Prostate gland (tissue), 2 donors: ENCODE data around the gene CCDC92.

ENCODE experiments used
- POLR2A ChIP-seq: fragments of 450-650 bp; IDR thresholded peaks from one replicate; pipeline ENCODE4 v1.6.1; 2016; ENCODE audit warnings: antibody characterized with exemption, mild to moderate bottlenecking
- TF ChIP-seq, protein P1 (sequence below), 4 experiments: fragments of 200-600 bp in 2 of 4; fragments of 450-650 bp in 2 of 4; sonication (generic) in 2 of 4; IDR thresholded peaks; 1 replicate in 3 of 4; 2 replicates in 1 of 4; pipeline ENCODE4 v1.5.1; 2016 to 2019; ENCODE audit warnings: antibody characterized with exemption in 4 of 4, mild to moderate bottlenecking in 2 of 4, moderate library complexity in 2 of 4

GRCh38 chr12:123997908-123998307 lies 25.3 kb upstream of the CCDC92 start:
- TF ChIP-seq, protein P1, sequence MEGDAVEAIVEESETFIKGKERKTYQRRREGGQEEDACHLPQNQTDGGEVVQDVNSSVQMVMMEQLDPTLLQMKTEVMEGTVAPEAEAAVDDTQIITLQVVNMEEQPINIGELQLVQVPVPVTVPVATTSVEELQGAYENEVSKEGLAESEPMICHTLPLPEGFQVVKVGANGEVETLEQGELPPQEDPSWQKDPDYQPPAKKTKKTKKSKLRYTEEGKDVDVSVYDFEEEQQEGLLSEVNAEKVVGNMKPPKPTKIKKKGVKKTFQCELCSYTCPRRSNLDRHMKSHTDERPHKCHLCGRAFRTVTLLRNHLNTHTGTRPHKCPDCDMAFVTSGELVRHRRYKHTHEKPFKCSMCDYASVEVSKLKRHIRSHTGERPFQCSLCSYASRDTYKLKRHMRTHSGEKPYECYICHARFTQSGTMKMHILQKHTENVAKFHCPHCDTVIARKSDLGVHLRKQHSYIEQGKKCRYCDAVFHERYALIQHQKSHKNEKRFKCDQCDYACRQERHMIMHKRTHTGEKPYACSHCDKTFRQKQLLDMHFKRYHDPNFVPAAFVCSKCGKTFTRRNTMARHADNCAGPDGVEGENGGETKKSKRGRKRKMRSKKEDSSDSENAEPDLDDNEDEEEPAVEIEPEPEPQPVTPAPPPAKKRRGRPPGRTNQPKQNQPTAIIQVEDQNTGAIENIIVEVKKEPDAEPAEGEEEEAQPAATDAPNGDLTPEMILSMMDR (IDR thresholded peaks at IDR 0.05): no peak
- no peak for TF ChIP-seq POLR2A
